ENCODE measurements around the gene GABPB1. TPM values are rescaled to one million over a fixed set of nuclear protein-coding genes. Genes with fewer than 3 reads are reported as not detected.
"Not testable (repeated sequence)": the region's sequence is repeated elsewhere in the genome, so short reads cannot be mapped to it uniquely, and the experiment has no call there.

GABPB1 gene
- 67.2 and 78.1 TPM in 2 replicates for total RNA-seq (2014; rRNA removed; shearing (Covaris generic))

DNA sequence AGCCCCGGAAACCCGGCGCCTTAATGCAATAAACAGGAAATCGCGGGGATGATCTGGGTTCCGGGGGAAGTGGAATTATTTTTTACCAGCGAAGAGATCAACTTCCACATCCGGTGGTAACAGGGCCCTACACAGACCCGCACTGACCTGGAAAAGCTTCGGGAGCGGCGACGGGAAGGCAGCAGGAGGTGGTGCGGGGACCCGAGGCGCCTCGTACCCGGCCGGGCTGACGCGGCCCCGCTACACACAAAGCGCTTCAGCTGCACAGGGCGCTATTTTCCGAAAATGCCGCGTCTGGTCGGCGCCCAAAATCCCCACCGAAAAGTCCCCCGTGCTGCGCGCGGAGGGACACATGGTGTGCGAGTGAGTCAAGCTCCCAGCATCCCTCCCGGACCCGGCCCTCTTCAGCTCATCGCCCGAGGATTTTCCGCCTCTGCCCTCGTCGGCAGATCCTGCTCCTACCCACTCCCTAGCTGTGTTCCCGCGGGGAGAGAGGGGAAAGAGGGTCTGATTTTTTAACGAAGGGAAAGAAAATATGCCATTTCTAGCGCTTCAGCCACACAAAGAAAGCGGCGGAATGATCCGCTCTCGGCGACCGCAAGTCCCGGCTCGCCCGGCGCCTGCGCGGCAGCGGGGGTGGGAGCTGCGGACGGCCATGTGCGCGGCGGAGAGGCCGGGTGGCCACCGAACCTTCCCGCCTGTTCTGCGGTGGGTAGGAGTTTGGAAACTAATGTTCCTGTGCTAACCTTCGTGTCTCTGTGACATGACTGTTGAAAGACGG lies at the start of gene GABPB1:
Gene GABPB1, minus strand, starts transcription at position 361 of the 781 bp plus-strand sequence. CDS start 45,400 bp downstream, outside the sequence.
- peak; percentile 94 for DNase-seq (ENCODE audit: low read depth)

GRCh38 chr15:50391561-50391960 lies 36.6 kb upstream of the GABPB1 start:
- DNase-seq (ENCODE audit: low read depth), result peak; percentile 58

GRCh38 chr15:50390554-50391264 lies 35.7 kb upstream of the GABPB1 start:
- no peak for DNase-seq (ENCODE audit: low read depth)

DNA sequence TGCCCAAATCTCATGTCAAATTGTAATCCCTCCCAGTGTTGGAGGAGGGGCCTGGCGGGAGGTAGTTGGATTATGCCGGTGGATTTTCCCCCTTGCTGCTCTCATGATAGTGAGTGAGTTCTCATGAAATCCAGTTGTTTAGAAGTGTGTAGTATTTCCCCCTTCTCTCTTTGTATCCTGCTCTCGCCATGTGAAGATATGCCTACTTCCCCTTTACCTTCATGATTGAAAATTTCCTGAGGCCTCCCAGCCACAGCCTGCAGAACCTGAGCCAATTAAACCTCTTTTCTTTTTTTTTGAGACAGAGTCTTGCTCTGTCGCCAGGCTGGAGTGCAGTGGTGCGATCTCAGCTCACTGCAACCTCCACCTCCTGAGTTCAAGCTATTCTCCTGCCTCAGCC lies 27.4 kb upstream of the GABPB1 start:
- DNase-seq (ENCODE audit: low read depth), result not testable (repeated sequence)

DNA sequence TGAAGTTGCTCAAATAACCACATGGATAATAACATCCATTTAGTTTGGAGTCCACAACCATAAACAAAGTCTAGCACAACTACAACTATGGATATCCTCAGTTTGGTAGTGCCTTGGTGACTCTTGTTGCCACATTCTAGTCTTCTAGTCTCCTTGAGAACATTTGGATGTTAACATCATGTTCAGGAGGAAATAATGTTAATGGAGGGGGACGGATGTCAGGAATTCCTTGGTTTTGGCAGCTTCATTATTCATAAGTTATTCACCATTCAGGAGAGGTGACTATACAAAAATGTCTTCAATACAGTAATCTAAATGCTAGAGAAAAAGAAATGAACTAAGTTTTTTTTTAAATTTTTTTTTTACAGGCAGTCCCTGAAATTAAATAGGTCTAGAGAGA lies 26.4 kb upstream of the GABPB1 start:
- no peak for DNase-seq (ENCODE audit: low read depth)

DNA sequence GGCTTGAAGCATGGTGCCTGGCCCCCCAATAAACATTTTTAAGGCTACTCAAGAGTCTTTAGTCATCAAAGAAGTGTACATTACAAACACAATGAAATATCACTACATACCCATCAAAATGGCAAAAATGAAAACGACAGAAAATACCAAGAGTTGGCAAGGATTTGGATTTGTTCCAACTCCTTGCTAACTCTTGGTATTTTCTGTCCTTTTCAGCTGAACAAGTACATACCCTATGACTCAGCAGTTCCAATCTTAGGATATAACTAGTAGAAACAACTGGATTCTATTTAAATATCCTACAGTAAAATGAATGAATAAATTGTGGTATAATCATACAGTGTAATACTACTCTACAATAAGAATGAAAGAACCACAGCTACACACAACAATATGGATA lies 25.1 kb upstream of the GABPB1 start:
- DNase-seq (ENCODE audit: low read depth), result peak; percentile 34

DNA sequence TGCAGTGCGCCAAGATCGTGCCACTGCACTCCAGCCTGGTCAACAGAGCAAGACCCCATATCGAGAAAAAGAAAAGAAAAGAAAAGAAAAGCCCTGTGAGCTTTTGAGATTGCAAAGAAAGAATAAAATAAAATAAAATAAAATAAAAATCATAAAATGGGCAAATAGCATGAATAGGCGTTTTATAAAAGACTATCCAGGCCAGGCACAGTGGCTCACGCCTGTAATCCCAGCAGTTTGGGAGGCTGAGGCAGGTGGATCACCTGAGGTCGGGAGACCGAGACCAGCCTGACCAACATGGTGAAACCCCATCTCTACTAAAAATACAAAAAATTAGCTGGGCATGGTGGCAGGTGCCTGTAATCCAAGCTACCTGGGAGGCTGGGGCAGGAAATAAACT lies 24.4 kb upstream of the GABPB1 start:
- not testable (repeated sequence) for DNase-seq (ENCODE audit: low read depth)

GRCh38 chr15:50378776-50379175 lies 23.8 kb upstream of the GABPB1 start:
- no peak for DNase-seq (ENCODE audit: low read depth)

GRCh38 chr15:50377867-50378751 lies 23.1 kb upstream of the GABPB1 start:
- DNase-seq (ENCODE audit: low read depth), result no peak

DNA sequence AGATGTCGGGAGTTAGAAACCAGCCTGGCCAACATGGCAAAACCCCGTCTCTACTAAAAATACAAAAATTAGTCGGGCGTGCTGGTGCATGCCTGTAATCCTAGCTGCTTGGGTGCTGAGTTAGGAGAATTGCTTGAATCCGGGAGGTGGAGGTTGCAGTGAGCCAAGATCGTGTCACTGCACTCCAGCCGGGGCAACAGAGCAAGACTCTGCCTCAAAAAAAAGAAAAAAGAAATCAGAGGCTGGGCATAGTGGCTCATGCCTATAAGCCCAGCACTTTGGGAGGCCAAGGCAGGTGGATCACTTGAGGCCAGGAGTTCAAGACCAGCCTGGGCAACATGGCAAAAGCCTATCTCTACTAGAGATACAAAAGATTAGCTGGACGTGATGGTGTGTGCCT lies 14.6 kb upstream of the GABPB1 start:
- DNase-seq (ENCODE audit: low read depth), result not testable (repeated sequence)

DNA sequence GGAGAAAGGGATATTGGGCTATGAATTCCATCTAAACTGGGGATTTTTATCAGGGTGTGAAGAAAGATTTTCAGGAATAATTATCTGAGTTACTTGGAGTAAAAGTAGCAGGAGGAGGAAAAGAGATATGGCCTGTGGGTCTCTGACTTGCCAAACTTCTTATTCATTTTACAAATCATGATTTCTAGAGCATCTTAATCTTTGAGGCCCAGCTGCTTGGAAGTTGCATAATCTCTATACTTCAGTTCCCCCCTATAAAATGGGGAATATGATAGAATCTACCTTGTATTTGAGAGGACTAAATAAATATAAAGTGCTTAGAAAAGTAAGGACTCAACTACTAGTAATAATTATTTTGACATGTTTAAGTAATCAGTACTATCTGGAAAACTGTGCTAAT lies 11.0 kb upstream of the GABPB1 start:
- DNase-seq (ENCODE audit: low read depth), result no peak

DNA sequence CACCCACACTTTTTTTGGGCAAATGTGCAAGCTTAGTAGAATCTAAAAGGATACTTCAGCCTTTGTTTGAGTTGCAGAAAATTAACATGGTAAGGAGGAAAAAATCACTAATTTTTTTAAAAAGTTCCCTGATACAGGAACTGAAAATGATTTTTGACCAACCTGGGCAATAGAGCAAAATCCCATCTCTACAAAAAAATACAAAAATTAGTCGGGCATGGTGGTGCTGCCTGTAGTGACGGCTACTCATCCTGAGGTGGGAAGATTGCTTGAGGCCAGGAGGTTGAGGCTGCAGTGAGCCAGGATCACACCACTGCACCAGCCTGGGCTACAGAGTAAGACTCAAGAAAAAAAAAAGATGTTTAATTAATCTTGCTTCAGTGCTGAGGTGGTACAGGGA lies 10.6 kb upstream of the GABPB1 start:
- DNase-seq (ENCODE audit: low read depth), result no peak

DNA sequence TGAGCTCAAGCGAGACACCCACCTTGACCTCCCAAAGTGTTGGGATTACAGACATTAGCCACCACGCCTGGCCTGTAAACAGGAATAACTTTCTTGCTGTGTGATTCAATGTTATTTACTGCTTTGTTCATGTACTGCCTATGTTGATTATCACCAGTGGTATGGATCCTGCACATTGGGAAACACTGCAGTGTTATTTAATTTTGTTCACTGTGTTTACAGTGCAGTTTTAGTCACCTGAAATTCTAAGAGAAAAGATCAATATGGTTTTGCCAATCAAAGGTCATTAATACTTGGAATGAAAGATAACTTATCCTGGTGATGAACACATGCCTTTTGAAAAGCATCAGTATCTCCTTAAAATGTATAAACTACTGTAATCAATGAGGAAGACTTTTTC lies 8.6 kb upstream of the GABPB1 start:
- no peak for DNase-seq (ENCODE audit: low read depth)

DNA sequence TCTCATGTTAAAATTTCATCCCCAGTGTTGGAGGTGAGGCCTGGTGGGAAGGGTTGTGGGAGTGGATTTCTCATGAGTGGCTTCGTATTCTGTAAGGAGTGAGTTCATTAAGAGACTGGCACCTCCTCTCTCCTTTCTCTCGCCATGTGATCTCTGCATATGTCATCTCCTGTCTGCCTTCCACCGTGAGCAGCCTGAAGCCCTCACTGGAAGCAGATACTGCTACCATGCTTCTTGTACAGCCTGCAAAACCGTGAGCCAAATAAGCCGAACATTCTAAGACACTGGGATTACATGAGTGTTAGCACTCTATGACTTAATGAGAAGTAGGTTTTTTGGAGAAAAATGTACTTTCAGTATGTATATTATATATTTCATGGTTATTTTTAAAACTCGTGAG lies 6.8 kb upstream of the GABPB1 start:
- DNase-seq (ENCODE audit: low read depth), result no peak

DNA sequence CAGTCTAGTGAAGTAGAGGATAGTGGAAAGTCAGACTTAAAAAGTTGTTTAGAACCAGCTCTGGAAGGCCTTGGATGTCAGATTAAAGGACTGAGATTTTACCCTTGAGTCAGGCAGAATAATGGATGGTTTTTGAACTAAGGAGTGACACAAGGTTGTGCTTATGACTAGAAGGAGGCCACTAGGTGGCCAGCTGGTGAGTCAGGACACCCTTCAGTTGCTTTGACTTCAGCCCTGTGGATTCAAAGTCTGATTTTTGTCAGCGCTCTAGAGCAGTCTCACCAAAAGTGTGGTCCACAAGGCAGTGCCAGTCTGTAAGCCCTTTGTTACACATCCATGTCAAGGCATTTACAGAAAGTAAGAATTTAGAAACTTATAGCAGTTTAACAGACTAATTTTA lies 3.8 kb upstream of the GABPB1 start:
- peak; percentile 63 for DNase-seq (ENCODE audit: low read depth)

GRCh38 chr15:50355980-50356379 lies 982 bp upstream of the GABPB1 start:
- DNase-seq (ENCODE audit: low read depth), result no peak

GRCh38 chr15:50355619-50355905 lies 564 bp upstream of the GABPB1 start:
- no peak for DNase-seq (ENCODE audit: low read depth)

GRCh38 chr15:50353975-50354837 lies 792 bp downstream of the GABPB1 start:
- DNase-seq (ENCODE audit: low read depth), result peak; percentile 92

DNA sequence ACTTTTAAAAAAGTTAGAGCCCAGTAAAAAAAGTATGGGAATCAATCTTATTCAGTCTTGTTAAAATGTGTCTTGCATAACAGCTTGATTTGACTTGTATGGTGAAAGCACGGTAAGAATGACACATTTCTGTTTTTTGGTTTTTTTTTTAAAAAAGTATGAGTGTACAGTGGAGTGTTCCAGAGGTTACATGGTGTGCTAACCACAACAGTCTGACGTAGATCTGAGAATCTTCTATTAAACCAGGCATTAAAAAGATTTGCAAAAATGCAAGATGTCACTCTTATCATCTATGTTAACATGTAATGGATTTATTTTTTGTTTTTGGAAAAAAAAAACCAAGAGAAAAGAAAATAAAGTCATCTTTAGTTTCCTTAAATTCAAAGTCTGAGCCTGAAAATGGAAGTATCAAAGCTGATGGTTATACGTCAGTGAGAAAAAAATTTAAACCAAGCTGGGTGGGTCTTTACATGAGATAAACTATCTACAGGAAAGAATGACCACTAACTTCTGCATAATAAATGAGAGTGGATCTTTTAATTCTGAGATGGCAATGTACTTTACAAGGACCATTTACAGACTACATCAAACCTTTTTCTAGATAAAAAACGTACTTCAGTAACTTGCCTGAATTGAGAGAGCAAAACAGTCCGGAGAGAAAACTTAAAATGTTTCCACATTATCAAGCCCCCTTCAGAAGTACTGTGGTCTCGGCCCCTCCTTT lies 1.6 kb downstream of the GABPB1 start:
- peak; percentile 80 for DNase-seq (ENCODE audit: low read depth)

GRCh38 chr15:50350621-50351020 lies 4.4 kb downstream of the GABPB1 start:
- DNase-seq (ENCODE audit: low read depth), result no peak

GRCh38 chr15:50345298-50345697 lies 9.7 kb downstream of the GABPB1 start:
- DNase-seq (ENCODE audit: low read depth), result no peak
